Tibial nerve (tissue), 3 donors: ENCODE data around the gene SPINT1.

Experiments
- CTCF ChIP-seq, 5 experiments: fragments of 200-600 bp in 3 of 5; fragments of 450-650 bp in 2 of 5; sonication (generic) in 3 of 5; IDR thresholded peaks; one replicate each; pipeline ENCODE4 v1.5.1; 2016 to 2019; ENCODE audit warnings: antibody characterized with exemption in 5 of 5, mild to moderate bottlenecking in 3 of 5, moderate library complexity in 2 of 5
- POLR2A ChIP-seq, 2 donors: fragments of 450-650 bp; IDR thresholded peaks; one replicate each; pipeline ENCODE4 v1.6.1; 2017; ENCODE audit warnings: antibody characterized with exemption in 2 of 2, mild to moderate bottlenecking in 2 of 2, moderate library complexity in 2 of 2

GRCh38 chr15:40902605-40903561 lies 59.0 kb downstream of the SPINT1 start:
- TF ChIP-seq CTCF (IDR thresholded peaks at IDR 0.05) (no peak), POLR2A (IDR thresholded peaks at IDR 0.05) (no peak)
